GM18498 (cell line): ENCODE measurements around the gene ANO10.
"Not testable (repeated sequence)": the region's sequence is repeated elsewhere in the genome, so short reads cannot be mapped to it uniquely, and the experiment has no call there.

ENCODE experiments used
- ATAC-seq: cut with Tn5 transposase; IDR thresholded peaks from one replicate; pipeline ENCODE4 v1.9.1; 2021; ENCODE audit warnings: mild to moderate bottlenecking, moderate library complexity; ENCODE audit not compliant: unreplicated experiment

ANO10 gene

GRCh38 chr3:43489930-43490329, 131.9 kb downstream of the ANO10 start:
- ATAC-seq = no peak

DNA sequence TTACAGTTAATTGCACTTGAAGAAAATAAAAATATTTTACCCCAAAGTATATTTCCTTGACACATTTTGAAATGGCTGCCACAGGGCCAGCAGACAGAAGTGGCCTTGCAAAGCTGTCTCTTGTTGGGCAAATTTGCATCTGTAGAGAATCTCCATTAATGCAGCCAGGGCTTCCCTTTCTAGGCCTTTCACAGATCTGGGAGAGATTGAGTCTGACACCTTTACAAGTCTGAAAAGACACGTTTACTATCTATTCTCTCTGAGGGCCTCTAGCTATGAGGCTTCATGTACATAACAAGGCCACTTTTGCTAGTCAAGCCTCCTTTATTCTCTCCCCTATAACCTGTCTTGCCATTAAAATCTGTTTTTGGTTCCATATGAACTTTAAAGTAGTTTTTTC, 135.9 kb downstream of the ANO10 start:
- ATAC-seq = no peak

DNA sequence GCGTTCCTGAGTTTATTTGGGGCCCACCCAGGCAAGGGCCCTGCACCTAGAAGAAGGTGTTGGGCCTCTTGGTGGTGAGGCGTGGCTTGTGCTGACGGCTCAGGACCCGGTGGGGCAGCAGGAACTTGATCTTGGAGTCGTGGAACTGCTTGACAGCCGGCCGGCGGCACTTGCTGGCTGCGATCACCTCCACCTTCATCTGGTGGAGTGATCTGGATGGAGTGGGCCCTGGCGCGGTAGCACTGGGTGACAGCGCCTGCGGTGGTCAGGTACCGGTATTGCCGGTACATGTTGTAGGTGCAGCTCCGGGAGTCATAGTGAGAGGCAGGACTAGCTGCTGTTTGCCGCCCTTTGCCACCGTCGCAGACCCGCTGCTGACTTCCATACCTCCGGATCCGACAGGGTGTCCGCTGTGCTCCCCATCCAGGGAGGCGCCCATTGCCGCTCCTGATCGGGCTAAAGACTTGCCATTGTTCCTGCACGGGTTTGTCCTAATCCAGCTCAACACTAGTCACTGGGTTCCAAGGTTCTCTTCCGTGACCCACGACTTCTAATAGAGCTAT, 136.8 kb downstream of the ANO10 start:
- ATAC-seq = no peak

DNA sequence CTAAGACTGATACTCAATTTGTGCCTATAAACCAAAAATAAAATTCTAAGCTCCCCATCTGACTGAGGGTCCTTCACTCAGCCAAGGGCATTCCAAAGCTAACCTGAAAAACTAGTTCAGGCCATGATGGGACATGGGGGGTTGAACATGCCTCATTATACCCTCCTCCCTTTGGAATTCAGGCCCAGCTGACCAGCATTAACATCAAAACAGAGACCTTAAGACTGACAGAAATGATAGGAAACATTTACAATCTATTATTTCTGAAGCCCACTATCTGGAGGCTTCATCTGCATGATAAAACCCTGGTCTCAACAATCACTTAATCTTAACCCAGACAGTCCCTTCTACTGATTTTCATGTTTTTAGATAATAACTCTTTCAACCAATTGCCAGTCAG, 140.4 kb downstream of the ANO10 start:
- no peak for ATAC-seq

- not testable (repeated sequence) for ATAC-seq
These were observed 143.0 kb downstream of the ANO10 start for GRCh38 chr3:43478839-43479238.

- ATAC-seq = no peak
These were observed 143.6 kb downstream of the ANO10 start for GRCh38 chr3:43478118-43478785.

- ATAC-seq = no peak
These were observed 144.2 kb downstream of the ANO10 start for GRCh38 chr3:43477600-43477999.

DNA sequence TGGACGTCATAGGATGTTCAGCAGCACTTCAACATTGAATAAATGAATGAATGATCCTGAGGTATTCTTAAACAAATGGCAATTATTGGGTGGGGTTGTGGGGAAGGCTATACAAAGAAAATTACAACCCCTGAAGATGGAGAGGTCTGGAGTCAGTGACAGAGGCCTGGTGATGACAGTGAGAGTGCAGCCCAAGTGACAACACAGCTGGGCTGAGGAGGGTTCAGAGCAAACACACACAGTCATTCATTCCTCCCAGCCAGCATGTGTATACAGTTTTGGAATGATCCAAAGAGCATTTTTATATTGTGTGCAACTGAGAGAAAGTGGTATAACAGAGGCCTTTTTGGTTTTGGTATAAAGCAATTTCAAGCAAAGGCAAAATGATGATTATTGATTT, 148.1 kb downstream of the ANO10 start:
- no peak for ATAC-seq

DNA sequence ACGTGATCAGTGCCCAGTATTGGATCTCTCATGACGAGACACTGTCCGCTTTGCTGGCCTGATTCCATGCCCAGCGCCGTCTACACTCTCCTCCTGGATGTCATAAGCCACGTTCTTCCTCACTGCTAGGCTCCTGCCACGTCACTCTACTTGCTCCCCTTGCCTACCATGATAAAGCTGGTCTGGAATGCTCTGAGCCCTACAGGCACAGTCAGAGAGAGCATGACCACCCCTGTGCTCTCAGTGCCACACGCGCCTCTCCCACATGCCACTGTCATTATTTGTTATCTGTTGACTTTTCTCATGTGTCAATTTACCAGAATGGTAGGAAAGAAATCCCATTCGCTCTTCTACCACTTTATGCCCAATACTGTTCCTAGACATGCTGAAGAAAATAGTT, 148.6 kb downstream of the ANO10 start:
- no peak for ATAC-seq

GRCh38 chr3:43468133-43468532, 153.7 kb downstream of the ANO10 start:
- ATAC-seq = no peak

DNA sequence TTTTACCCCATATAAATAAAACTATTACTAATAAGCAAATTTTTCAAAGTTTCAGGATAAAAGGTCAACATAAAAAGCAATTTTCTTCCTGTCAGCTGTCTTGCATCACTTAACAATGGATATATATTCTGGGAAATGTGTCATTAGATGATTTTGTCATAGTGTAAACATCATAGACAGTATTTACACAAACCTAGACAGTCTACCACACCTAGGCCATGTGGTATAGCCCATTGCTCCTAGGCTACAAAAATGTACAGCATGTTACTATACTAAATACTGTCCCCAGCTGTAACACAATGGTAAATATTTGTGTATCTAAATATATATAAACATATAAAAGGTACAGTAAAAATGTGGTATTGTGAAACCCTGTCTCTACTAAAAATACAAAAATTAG, 156.7 kb downstream of the ANO10 start:
- ATAC-seq = no peak

DNA sequence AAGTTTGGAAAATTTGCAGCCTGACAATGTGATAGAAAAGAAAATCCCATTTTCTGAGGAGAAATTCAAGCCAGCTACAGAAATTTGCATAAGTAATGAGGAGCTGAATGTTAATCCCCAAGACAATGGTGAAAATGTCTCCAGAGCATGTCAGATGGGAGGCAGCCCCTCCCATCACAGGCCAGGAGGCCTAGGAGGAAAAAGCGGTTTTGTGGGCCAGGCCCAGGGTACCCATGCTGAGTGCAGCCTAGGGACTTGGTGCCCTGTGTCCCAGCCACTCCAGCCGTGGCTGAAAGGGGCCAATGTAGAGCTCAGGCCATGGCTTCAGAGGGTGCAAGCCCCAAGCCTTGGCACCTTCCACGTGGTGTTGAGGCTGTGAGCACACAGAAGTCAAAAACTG, 159.2 kb downstream of the ANO10 start:
- ATAC-seq = not testable (repeated sequence)

GRCh38 chr3:43461345-43461744, 160.5 kb downstream of the ANO10 start:
- no peak for ATAC-seq

DNA sequence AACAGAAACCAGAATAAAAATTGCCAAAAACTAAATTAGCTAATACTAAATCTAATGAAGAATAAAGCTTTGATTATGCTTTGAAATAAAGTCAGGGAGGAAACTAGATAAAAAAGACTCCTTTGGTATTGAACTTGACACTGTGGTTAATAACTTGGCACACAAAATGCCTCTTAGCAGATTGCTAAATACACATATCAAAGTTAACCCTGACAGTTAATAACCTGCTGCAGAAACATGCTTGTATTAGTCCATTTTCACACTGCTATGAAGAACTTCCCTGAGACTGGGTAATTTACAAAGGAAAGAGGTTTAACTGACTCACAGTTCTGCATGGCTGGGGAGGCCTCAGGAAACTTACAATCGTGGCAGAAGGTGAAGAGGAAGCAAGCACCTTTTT, 164.8 kb downstream of the ANO10 start:
- not testable (repeated sequence) for ATAC-seq

GRCh38 chr3:43455233-43455632, 166.6 kb downstream of the ANO10 start:
- ATAC-seq = no peak

DNA sequence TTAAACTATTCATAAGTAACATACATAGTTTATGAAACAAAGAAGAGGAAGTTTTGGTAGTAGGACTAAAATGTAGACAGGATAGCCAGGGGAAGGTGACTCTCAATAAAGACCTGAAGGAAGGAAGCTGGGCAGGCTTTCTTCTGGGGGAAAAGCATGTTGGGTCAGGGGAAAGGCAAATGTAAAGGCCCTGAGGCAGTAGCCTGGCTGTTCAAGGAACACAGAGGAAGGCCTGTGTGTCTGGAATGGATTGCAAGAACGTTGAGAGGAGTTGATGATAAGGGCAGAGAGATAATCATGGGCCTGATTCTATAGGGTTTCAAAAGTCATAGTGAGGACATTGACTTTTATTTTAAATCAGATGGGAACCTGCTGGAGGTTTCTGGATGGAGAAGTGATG, 167.8 kb downstream of the ANO10 start:
- ATAC-seq = no peak

DNA sequence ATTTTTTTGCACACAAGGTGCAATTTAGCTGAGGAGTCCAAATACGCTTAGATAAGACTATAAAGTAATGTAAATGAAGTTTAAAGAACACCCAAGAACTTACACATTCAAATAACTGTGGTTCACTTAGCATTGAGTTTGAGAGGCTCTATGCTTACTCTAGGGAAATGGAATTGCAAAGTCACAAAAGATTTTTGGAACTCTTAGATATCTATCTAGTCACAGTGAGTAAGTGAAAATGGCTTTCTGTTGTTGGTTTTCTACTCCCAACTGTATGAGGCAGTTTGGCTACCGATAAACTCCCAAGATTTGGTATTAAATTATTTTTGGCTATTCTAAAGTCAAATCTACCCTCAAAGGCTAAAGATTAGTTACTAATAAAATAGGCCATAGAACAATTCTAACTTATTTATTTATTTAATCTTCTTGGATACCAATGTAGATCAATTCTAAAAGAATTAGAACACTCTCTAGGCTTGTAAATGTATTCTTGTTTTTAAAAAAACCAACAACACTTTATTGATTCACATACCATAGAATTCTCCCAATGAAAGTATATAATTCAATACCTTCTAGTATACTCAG, 170.0 kb downstream of the ANO10 start:
- no peak for ATAC-seq

DNA sequence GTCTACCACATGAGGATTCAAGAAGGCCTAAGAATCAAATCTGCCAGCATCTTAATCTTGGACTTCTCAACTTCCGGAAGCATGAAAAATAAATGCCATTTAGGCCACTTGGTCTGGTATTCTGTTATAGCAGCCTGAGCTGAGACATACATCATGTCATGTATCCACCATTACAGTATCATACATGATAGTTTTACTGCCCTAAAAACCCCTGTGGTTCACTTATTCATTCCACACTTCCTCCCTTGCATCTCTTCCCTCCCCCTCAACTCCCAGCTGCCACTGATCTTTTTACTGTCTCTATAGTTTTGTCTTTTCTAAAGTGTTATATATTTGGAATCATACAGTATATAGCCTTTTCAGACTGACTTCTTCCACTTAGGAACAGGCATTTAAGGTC, 173.7 kb downstream of the ANO10 start:
- no peak for ATAC-seq

- no peak for ATAC-seq
These were observed 176.0 kb downstream of the ANO10 start for GRCh38 chr3:43445820-43446219.

GRCh38 chr3:43442872-43443395, 178.9 kb downstream of the ANO10 start:
- ATAC-seq = no peak

DNA sequence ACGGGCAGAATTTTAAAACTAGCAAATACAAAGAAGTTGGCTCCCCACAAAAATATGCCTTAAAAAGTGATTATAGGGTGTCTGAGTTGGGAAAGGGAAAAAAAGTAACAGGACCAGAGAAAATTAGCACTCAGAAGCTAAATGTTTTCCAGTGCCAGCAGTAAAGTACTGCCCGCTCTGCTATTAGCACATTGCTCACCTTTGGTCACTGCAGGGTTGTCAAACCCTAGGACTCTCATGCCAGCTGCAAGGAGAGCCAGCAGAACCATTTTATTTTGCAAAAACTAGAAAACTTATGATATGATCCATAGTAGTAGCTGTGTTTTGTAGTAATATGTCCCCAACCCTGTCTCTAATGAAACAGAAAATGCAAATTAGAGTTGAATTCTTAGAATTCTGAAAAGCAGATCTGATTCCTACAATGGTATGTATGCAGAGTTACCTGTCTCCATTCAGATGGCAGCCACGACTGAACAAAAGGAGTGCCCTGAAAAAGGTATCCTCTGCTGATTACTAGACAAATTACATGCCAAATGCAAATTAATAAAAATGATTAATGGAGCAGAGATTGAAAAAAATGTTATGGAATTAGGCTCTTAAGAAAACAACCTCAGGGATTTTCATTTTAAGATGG, 185.2 kb downstream of the ANO10 start:
- no peak for ATAC-seq

GRCh38 chr3:43435706-43436105, 186.1 kb downstream of the ANO10 start:
- no peak for ATAC-seq
